K562 (cell line): ENCODE data around the gene SDHAF3. TPM values are rescaled to one million over a fixed set of nuclear protein-coding genes. Genes with fewer than 3 reads are reported as not detected.

Experiments
- ATAC-seq: fragments of 200-7000 bp; cut with Tn5 transposase; 3 replicates; pipeline ENCODE4 v1.9.1; 2020; ENCODE audit warnings: moderate library complexity
- BruUV-seq: library from RNA; stranded (reverse); fragments of 400-500 nt; replicated peaks from 2 replicates; lab custom pipeline; 2021; lab: Mats Ljungman, UMichigan
- CTCF ChIA-PET: fragments of 300-600 bp; formaldehyde crosslinking; extraction: SDS; loops from one replicate; lab custom pipeline; 2021; ENCODE audit warnings: low intra/inter-chr PET ratio; lab: Yijun Ruan, JAX
- POLR2A ChIA-PET: fragments of 300-600, 350-650 bp; sonication (Branson Sonifier 250); formaldehyde crosslinking; extraction: SDS; loops from one replicate; lab custom pipeline; 2021; ENCODE audit warnings: antibody characterized with exemption, inconsistent platforms; lab: Yijun Ruan, JAX
- DNase-seq, 4 experiments: peaks; one replicate each; pipeline versions ENCODE4 v3.0.0 to v3.0.0-alpha.2; 2011 to 2018; ENCODE audit warnings: low spot score in 3 of 4, mixed read lengths in 3 of 4; ENCODE audit errors: extremely low read depth in 1 of 4
- FAIRE-seq: peaks from 2 replicates; lab custom pipeline; 2011; peaks lifted over from hg19 to GRCh38; lab: Jason Lieb, UNC
- H2AFZ ChIP-seq: 2 replicates; pipeline ENCODE4 v1.6.0; 2011; ENCODE audit warnings: low read depth, low read length, control low read depth, inconsistent platforms
- H3K27ac ChIP-seq: fragments of 200-600 bp; 3 replicates; pipeline ENCODE4 v1.8.0; 2011; ENCODE audit warnings: low read depth, mild to moderate bottlenecking, control low read depth, inconsistent platforms, low read length, moderate library complexity, mixed read lengths; ENCODE audit errors: extremely low read depth
- H3K27me3 ChIP-seq, 2 experiments: fragments of 300-600 bp in 1 of 2; 2 replicates in 1 of 2; 3 replicates in 1 of 2; pipeline versions ENCODE4 v1.6.0 to v1.8.0; 2011; ENCODE audit warnings: inconsistent platforms in 2 of 2, low read length in 2 of 2, mild to moderate bottlenecking in 1 of 2, mixed read lengths in 1 of 2, moderate library complexity in 1 of 2; ENCODE audit not compliant: control insufficient read depth in 2 of 2, insufficient read depth in 2 of 2
- H3K36me3 ChIP-seq: fragments of 300-600 bp; 3 replicates; pipeline ENCODE4 v1.8.0; 2011; ENCODE audit warnings: mild to moderate bottlenecking, low read length, inconsistent platforms; ENCODE audit not compliant: control insufficient read depth, insufficient read depth
- H3K4me1 ChIP-seq, 2 experiments: fragments of 200-600 bp in 1 of 2; replicated peaks in 1 of 2; 2 replicates in 1 of 2; 3 replicates in 1 of 2; pipeline versions ENCODE4 v1.5.1 to v1.8.0; 2011; ENCODE audit warnings: inconsistent platforms in 2 of 2, low read length in 2 of 2, mild to moderate bottlenecking in 1 of 2, mixed read lengths in 1 of 2, moderate library complexity in 1 of 2; ENCODE audit not compliant: control insufficient read depth in 2 of 2, insufficient read depth in 2 of 2
- H3K4me2 ChIP-seq: 2 replicates; pipeline ENCODE4 v1.6.1; 2011; ENCODE audit warnings: low read length, control low read depth, inconsistent platforms, mixed read lengths; ENCODE audit not compliant: insufficient read depth
- H3K4me3 ChIP-seq: fragments of 200-600 bp; sonication (generic), shearing (Covaris generic); 2 replicates; pipeline ENCODE4 v1.5.1; 2016; ENCODE audit warnings: control low read depth, inconsistent platforms
- H3K79me2 ChIP-seq: fragments of 200-600 bp; 3 replicates; pipeline ENCODE4 v1.8.0; 2011; ENCODE audit warnings: low read length, inconsistent platforms; ENCODE audit not compliant: control insufficient read depth, insufficient read depth
- H3K9ac ChIP-seq, 2 experiments: 2 replicates each; pipeline versions ENCODE4 v1.6.0 to v1.6.1; 2011; ENCODE audit warnings: low read depth in 2 of 2, low read length in 2 of 2, control low read depth in 1 of 2, inconsistent platforms in 1 of 2, mild to moderate bottlenecking in 1 of 2, mixed read lengths in 1 of 2; ENCODE audit not compliant: insufficient read depth in 1 of 2
- H3K9me1 ChIP-seq: one replicate; pipeline ENCODE4 v1.6.0; 2011; ENCODE audit warnings: inconsistent platforms, mild to moderate bottlenecking, low read length, moderate library complexity; ENCODE audit not compliant: control insufficient read depth, insufficient read depth
- H3K9me3 ChIP-seq: replicated peaks from 2 replicates; pipeline ENCODE4 v1.5.1; 2011; ENCODE audit warnings: low read depth, low read length, inconsistent platforms; ENCODE audit not compliant: control insufficient read depth, insufficient read depth
- H4K20me1 ChIP-seq: replicated peaks from 2 replicates; pipeline ENCODE4 v1.6.1; 2011; ENCODE audit warnings: low read length, inconsistent platforms, mixed read lengths; ENCODE audit not compliant: control insufficient read depth, insufficient read depth
- ATF6 ChIP-seq: sonication (generic); formaldehyde crosslinking; IDR thresholded peaks from 2 replicates; pipeline ENCODE4 v1.4.0; 2020; ENCODE audit warnings: mild to moderate bottlenecking, missing genetic modification reagents
- DACH1 ChIP-seq: fragments of 450-650 bp; IDR thresholded peaks from 2 replicates; pipeline ENCODE4 v1.6.1; 2018; ENCODE audit not compliant: partially characterized antibody
- MIER1 ChIP-seq: fragments of 450-650 bp; IDR thresholded peaks from 2 replicates; pipeline ENCODE4 v1.6.1; 2016; ENCODE audit warnings: antibody characterized with exemption, mild to moderate bottlenecking, low read depth
- MLLT1 ChIP-seq, 2 experiments: fragments of 450-650 bp; IDR thresholded peaks; 2 replicates each; pipeline ENCODE4 v1.6.1; 2016
- NCOA4 ChIP-seq: fragments of 450-650 bp; IDR thresholded peaks from 2 replicates; pipeline ENCODE4 v1.6.1; 2018; ENCODE audit warnings: mild to moderate bottlenecking; ENCODE audit not compliant: partially characterized antibody
- POLR2G ChIP-seq: fragments of 200-400 bp; formaldehyde crosslinking; IDR thresholded peaks from 2 replicates; pipeline ENCODE4 v1.6.1; 2017; ENCODE audit warnings: low read depth, mild to moderate bottlenecking, antibody characterized with exemption, low read length, moderate library complexity
- SMC3 ChIP-seq: conservative IDR thresholded peaks from 2 replicates; pipeline ENCODE4 v1.6.1; 2011; ENCODE audit warnings: low read depth, low read length, improper control_type of control experiment; ENCODE audit not compliant: insufficient read depth
- SP1 ChIP-seq: sonication (generic); formaldehyde crosslinking; IDR thresholded peaks from 2 replicates; pipeline ENCODE4 v1.8.1; 2022; ENCODE audit warnings: mild to moderate bottlenecking, missing genetic modification reagents
- SRSF1 ChIP-seq: fragments of 200-400 bp; formaldehyde crosslinking; IDR thresholded peaks from 2 replicates; pipeline ENCODE4 v1.6.1; 2017; ENCODE audit warnings: mild to moderate bottlenecking, low read depth, low read length, moderate library complexity
- WGBS: fragments of 100-300 bp; shearing (Covaris generic); methylation state at CpG from one replicate; pipeline ENCODE4 v1.1.6; 2016; ENCODE audit warnings: low coverage, mixed read lengths; ENCODE audit not compliant: insufficient coverage; ENCODE audit errors: missing lambda C conversion rate; 5-methylcytosine and 5-hydroxymethylcytosine counted together
- in situ Hi-C: fragments of 300-500 bp; cut with MboI; formaldehyde crosslinking; loops from 4 replicates; pipeline ENCODE4 v1.15.0; 2018; ENCODE audit warnings: inconsistent platforms, mixed read lengths
- intact Hi-C: fragments of 100-400 bp; cut with micrococcal nuclease; formaldehyde crosslinking; loops from 2 replicates; pipeline ENCODE4 v1.14.2; 2022
- polyA plus RNA-seq, 8 experiments: library from polyadenylated mRNA; depleted of rRNA in 4 of 8; stranded (reverse) in 5 of 8; unstranded in 3 of 8; fragments of >200 nt; fragmentation: Nextera tagmentation in 2 of 8; fragmentation: Illumina TruSeq in 1 of 8; extraction: Ambion mirVana in 2 of 8; extraction: Trizol in 1 of 8; gene quantifications; 2 replicates each; pipeline versions ENCODE4 v1.2.1 to v1.2.3, GENCODE V29; 2011 to 2014; ENCODE audit warnings: inconsistent platforms in 1 of 8, missing spikeins in 1 of 8
- total RNA-seq, 7 experiments: library from RNA; depleted of rRNA in 6 of 7; stranded (reverse); fragments of >200 nt in 6 of 7; fragmentation: Illumina TruSeq in 2 of 7; extraction: Trizol in 2 of 7; gene quantifications; 2 replicates each; pipeline versions ENCODE4 v1.2.1 to v1.2.3, GENCODE V29; 2011 to 2021; ENCODE audit warnings: low replicate concordance in 1 of 7
- TF ChIP-seq, protein P1 (sequence below): fragments of 450-650 bp; formaldehyde crosslinking; IDR thresholded peaks from 2 replicates; pipeline ENCODE4 v1.4.0; 2022; ENCODE audit warnings: missing genetic modification characterization

The SDHAF3 gene
- total and polyA plus RNA-seq, 9 of the 15 experiments (the other 6 are each of a cell fraction or from before 2014, with no cell fraction given) = 51.5 to 403 (median 145) TPM

DNA sequence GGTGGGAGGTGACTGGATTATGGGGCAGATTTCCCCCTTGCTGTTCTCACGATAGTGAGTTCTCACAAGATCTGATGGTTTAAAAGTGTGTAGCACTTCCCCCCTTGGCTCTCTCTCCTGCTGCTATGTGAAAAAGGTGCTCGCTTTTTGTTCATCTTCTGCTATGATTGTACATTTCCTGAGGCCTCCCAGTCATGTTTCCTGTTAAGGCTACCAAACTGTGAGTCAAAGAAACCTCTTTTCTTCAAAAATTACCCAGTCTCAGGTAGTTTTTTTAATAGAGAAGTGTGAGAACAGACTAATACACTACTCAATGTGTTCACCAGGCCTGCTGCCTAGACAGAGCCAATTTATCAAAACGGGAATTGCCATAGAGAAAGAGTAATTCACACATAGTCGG is 49.7 kb downstream of the SDHAF3 start:
- intact Hi-C loops = no loop called here

More for the DNA sequence above, 49.7 kb downstream of the SDHAF3 start:
- Histone ChIP-seq H3K79me2 (peaks cover 67% of the 10 kb centered on the region), H3K4me1 (no peaks in the 10 kb centered on the region), H3K4me2 (no peak overlapping the region), H3K9me3 (no peaks in the 10 kb centered on the region), H3K9ac (no peak overlapping the region), H3K4me3 (no peak overlapping the region), H4K20me1 (no peaks in the 10 kb centered on the region), H3K36me3 (peaks cover 11% of the 10 kb centered on the region; the same call in 2 of the 3 replicates), H2AFZ (no peak overlapping the region), H3K27me3 (no peaks in the 10 kb centered on the region), H3K27ac (no peak overlapping the region), H3K9me1 (no peaks in the 10 kb centered on the region)
- no peak for DNase-seq
- TF ChIP-seq SMC3 = no peak
- TF ChIP-seq MLLT1 (IDR thresholded peaks at IDR 0.05) = no peak
- no peak for TF ChIP-seq SRSF1
- TF ChIP-seq ATF6 (CRISPR knock-in tag) = no peak
- TF ChIP-seq, protein P1, sequence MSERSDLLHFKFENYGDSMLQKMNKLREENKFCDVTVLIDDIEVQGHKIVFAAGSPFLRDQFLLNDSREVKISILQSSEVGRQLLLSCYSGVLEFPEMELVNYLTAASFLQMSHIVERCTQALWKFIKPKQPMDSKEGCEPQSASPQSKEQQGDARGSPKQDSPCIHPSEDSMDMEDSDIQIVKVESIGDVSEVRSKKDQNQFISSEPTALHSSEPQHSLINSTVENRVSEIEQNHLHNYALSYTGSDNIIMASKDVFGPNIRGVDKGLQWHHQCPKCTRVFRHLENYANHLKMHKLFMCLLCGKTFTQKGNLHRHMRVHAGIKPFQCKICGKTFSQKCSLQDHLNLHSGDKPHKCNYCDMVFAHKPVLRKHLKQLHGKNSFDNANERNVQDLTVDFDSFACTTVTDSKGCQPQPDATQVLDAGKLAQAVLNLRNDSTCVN (CRISPR knock-in tag) = no peak
- TF ChIP-seq MIER1 = no peak
- no peak for TF ChIP-seq DACH1
- TF ChIP-seq POLR2G = no peak
- no peak for TF ChIP-seq NCOA4
- TF ChIP-seq SP1 (CRISPR knock-in tag) = no peak
- in situ Hi-C loops = no loop called here
- ChIA-PET POLR2A (no interaction called here), CTCF (no interaction called here)
- BruUV-seq = no TSS peak
- FAIRE-seq = no peak
- no peak for ATAC-seq
- 91% methylated on average over 4 of the region's 4 CpGs for WGBS
